Esophagus squamous epithelium (tissue), 4 donors: ENCODE data around the gene TLK1.
A peak's percentile ranks its signal among the peaks of the same experiment; 100 is the strongest.

Experiments
- POLR2A ChIP-seq, 4 donors: fragments of 450-650 bp; IDR thresholded peaks; one replicate each; pipeline ENCODE4 v1.6.1; 2017; ENCODE audit warnings: antibody characterized with exemption in 4 of 4, mild to moderate bottlenecking in 4 of 4, moderate library complexity in 3 of 4
- TF ChIP-seq, protein P1 (sequence below), 6 experiments: fragments of 450-650 bp in 4 of 6; fragments of 200-600 bp in 2 of 6; sonication (generic) in 2 of 6; IDR thresholded peaks; one replicate each; pipeline ENCODE4 v1.5.1; 2016 to 2019; ENCODE audit warnings: antibody characterized with exemption in 6 of 6, mild to moderate bottlenecking in 4 of 6, moderate library complexity in 4 of 6

DNA sequence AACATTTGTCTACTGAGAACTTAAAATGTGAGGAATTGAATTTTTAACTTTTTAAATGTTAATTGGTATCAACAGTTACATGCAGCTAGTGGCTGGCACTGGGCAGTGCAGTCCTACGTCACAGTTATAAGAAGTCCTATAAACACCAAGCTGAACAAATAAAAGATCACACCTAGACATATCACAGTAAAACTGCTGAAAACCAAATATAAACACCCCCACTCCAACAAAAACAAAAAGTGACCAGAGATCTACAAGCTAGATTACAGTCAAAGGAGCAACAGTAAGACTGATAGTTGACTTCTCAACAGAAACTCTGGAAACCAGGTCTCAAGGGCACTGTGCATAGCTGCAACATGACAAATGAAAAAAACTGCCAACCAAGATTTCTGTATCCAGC, 19.4 kb downstream of the TLK1 start:
- TF ChIP-seq, protein P1, sequence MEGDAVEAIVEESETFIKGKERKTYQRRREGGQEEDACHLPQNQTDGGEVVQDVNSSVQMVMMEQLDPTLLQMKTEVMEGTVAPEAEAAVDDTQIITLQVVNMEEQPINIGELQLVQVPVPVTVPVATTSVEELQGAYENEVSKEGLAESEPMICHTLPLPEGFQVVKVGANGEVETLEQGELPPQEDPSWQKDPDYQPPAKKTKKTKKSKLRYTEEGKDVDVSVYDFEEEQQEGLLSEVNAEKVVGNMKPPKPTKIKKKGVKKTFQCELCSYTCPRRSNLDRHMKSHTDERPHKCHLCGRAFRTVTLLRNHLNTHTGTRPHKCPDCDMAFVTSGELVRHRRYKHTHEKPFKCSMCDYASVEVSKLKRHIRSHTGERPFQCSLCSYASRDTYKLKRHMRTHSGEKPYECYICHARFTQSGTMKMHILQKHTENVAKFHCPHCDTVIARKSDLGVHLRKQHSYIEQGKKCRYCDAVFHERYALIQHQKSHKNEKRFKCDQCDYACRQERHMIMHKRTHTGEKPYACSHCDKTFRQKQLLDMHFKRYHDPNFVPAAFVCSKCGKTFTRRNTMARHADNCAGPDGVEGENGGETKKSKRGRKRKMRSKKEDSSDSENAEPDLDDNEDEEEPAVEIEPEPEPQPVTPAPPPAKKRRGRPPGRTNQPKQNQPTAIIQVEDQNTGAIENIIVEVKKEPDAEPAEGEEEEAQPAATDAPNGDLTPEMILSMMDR (IDR thresholded peaks at IDR 0.05): peak in 1 of 6 experiments; percentile 12
- TF ChIP-seq POLR2A (IDR thresholded peaks at IDR 0.05): no peak
